Parathyroid adenoma (tissue), 2 donors: ENCODE results near the gene CELSR3.

Experiments used
- H2AFZ ChIP-seq: fragments of 300-600 bp; sonication (generic); one replicate; pipeline ENCODE4 v1.7.0; 2017; ENCODE audit warnings: antibody characterized with exemption, mild to moderate bottlenecking
- H3K27ac ChIP-seq: fragments of 300-600 bp; sonication (generic); one replicate; pipeline ENCODE4 v1.7.0; 2017
- H3K27me3 ChIP-seq: fragments of 300-600 bp; sonication (generic); one replicate; pipeline ENCODE4 v1.7.0; 2017; ENCODE audit warnings: low read length; ENCODE audit not compliant: control insufficient read depth, insufficient read depth
- H3K36me3 ChIP-seq: fragments of 300-600 bp; sonication (generic); one replicate; pipeline ENCODE4 v1.7.0; 2017; ENCODE audit warnings: low read length; ENCODE audit not compliant: control insufficient read depth, insufficient read depth
- H3K4me1 ChIP-seq: fragments of 300-600 bp; sonication (generic); one replicate; pipeline ENCODE4 v1.7.0; 2017; ENCODE audit warnings: control low read depth
- H3K4me2 ChIP-seq: fragments of 300-600 bp; sonication (generic); one replicate; pipeline ENCODE4 v1.7.0; 2017; ENCODE audit warnings: low read length
- H3K4me3 ChIP-seq: fragments of 300-600 bp; sonication (generic); one replicate; pipeline ENCODE4 v1.7.0; 2017; ENCODE audit warnings: low read depth, low read length
- H3K79me2 ChIP-seq: fragments of 300-600 bp; sonication (generic); one replicate; pipeline ENCODE4 v1.7.0; 2017; ENCODE audit warnings: control low read depth
- H3K9ac ChIP-seq: fragments of 300-600 bp; sonication (generic); one replicate; pipeline ENCODE4 v1.7.0; 2017; ENCODE audit warnings: mild to moderate bottlenecking
- H3K9me3 ChIP-seq: fragments of 300-600 bp; sonication (generic); one replicate; pipeline ENCODE4 v1.7.0; 2017; ENCODE audit warnings: low read length; ENCODE audit not compliant: control insufficient read depth
- CTCF ChIP-seq: fragments of 300-600 bp; sonication (generic); IDR thresholded peaks from one replicate; pipeline ENCODE4 v1.7.0; 2017; ENCODE audit warnings: antibody characterized with exemption, mild to moderate bottlenecking
- donor health status: primary hyperparathyroidism.

Gene CELSR3

GRCh38 chr3:48600711-48601621, 61.7 kb downstream of the CELSR3 start:
- Histone ChIP-seq H3K36me3 (no peaks in the 10 kb centered on the region), H3K79me2 (no peaks in the 10 kb centered on the region), H3K9me3 (no peaks in the 10 kb centered on the region), H3K27me3 (no peaks in the 10 kb centered on the region), H2AFZ (no peak overlapping the region), H3K4me1 (no peaks in the 10 kb centered on the region), H3K27ac (no peak overlapping the region), H3K9ac (no peak overlapping the region), H3K4me3 (no peak overlapping the region), H3K4me2 (no peak overlapping the region)
- no peak for TF ChIP-seq CTCF

- H3K27ac ChIP-seq = no peak overlapping the region
- peaks cover 7% of the 10 kb centered on the region for H3K4me1 ChIP-seq
- no peak overlapping the region for H3K4me2 ChIP-seq
- no peak overlapping the region for H2AFZ ChIP-seq
- no peaks in the 10 kb centered on the region for H3K36me3 ChIP-seq
- H3K27me3 ChIP-seq = no peaks in the 10 kb centered on the region
- H3K9me3 ChIP-seq = no peaks in the 10 kb centered on the region
- H3K9ac ChIP-seq = no peak overlapping the region
- TF ChIP-seq CTCF = no peak
- H3K4me3 ChIP-seq = no peak overlapping the region
- no peaks in the 10 kb centered on the region for H3K79me2 ChIP-seq
Observed at GRCh38 chr3:48599509-48600285, 63.0 kb downstream of the CELSR3 start.

- Histone ChIP-seq H3K27me3 (no peaks in the 10 kb centered on the region), H3K9me3 (no peaks in the 10 kb centered on the region), H3K9ac (no peak overlapping the region), H3K27ac (no peak overlapping the region), H3K36me3 (no peaks in the 10 kb centered on the region), H2AFZ (no peak overlapping the region), H3K79me2 (no peaks in the 10 kb centered on the region), H3K4me3 (no peak overlapping the region), H3K4me2 (no peak overlapping the region), H3K4me1 (peaks cover 7% of the 10 kb centered on the region)
- no peak for TF ChIP-seq CTCF
Observed at GRCh38 chr3:48599077-48599501, 63.6 kb downstream of the CELSR3 start.

- no peak for TF ChIP-seq CTCF
- no peak overlapping the region for H3K4me2 ChIP-seq
- no peak overlapping the region for H3K9ac ChIP-seq
- no peaks in the 10 kb centered on the region for H3K9me3 ChIP-seq
- no peaks in the 10 kb centered on the region for H3K27me3 ChIP-seq
- H2AFZ ChIP-seq = no peak overlapping the region
- H3K4me1 ChIP-seq = peaks cover 7% of the 10 kb centered on the region
- no peaks in the 10 kb centered on the region for H3K36me3 ChIP-seq
- no peak overlapping the region for H3K4me3 ChIP-seq
- H3K27ac ChIP-seq = no peak overlapping the region
- no peaks in the 10 kb centered on the region for H3K79me2 ChIP-seq
Observed at GRCh38 chr3:48598323-48599076, 64.2 kb downstream of the CELSR3 start.
